OCI-LY1 (cell line): Measurements from ENCODE around the gene UBXN10.

Source experiments
- H2AFZ ChIP-seq: fragments of 200-600 bp; sonication (generic), shearing (Covaris generic); 2 replicates; pipeline ENCODE4 v1.6.0; 2014; ENCODE audit warnings: antibody characterized with exemption, mild to moderate bottlenecking, low read length
- H3F3A ChIP-seq: fragments of 200-600 bp; sonication (generic), shearing (Covaris generic); 2 replicates; pipeline ENCODE4 v1.6.0; 2014; ENCODE audit warnings: mild to moderate bottlenecking, antibody characterized with exemption, low read length, moderate library complexity; ENCODE audit not compliant: insufficient read depth
- H3K27ac ChIP-seq: fragments of 200-600 bp; sonication (generic); 2 replicates; pipeline ENCODE4 v1.5.1; 2014; ENCODE audit warnings: low read length, mixed run types, mild to moderate bottlenecking, low read depth; ENCODE audit not compliant: poor library complexity, severe bottlenecking
- H3K27me3 ChIP-seq: fragments of 200-600 bp; sonication (generic); 2 replicates; pipeline ENCODE4 v1.6.0; 2014; ENCODE audit warnings: antibody characterized with exemption, mild to moderate bottlenecking, low read length, moderate library complexity; ENCODE audit not compliant: insufficient read depth
- H3K36me3 ChIP-seq: fragments of 200-600 bp; sonication (generic); 2 replicates; pipeline ENCODE4 v1.6.1; 2014; ENCODE audit warnings: mild to moderate bottlenecking, antibody characterized with exemption, low read length, moderate library complexity, mixed read lengths; ENCODE audit not compliant: insufficient read depth
- H3K4me1 ChIP-seq: fragments of 200-600 bp; sonication (generic); 2 replicates; pipeline ENCODE4 v1.5.1; 2014; ENCODE audit warnings: mild to moderate bottlenecking, low read length, moderate library complexity; ENCODE audit not compliant: insufficient read depth, severe bottlenecking
- H3K4me2 ChIP-seq: fragments of 200-600 bp; sonication (generic), shearing (Covaris generic); 2 replicates; pipeline ENCODE4 v1.6.1; 2014; ENCODE audit warnings: low read length
- H3K4me3 ChIP-seq: fragments of 200-600 bp; sonication (generic); 2 replicates; pipeline ENCODE4 v1.5.1; 2014; ENCODE audit warnings: low read length, low read depth, mild to moderate bottlenecking, mixed read lengths; ENCODE audit not compliant: poor library complexity, severe bottlenecking
- H3K79me2 ChIP-seq: fragments of 200-600 bp; shearing (Covaris generic); 2 replicates; pipeline ENCODE4 v1.6.1; 2016; ENCODE audit warnings: mixed run types, low read length, mixed read lengths; ENCODE audit not compliant: insufficient read depth
- H3K9ac ChIP-seq: fragments of 200-600 bp; sonication (generic), shearing (Covaris generic); 2 replicates; pipeline ENCODE4 v1.6.1; 2014; ENCODE audit warnings: mild to moderate bottlenecking, low read length, mixed read lengths
- H3K9me2 ChIP-seq: fragments of 200-600 bp; sonication (generic), shearing (Covaris generic); 2 replicates; pipeline ENCODE4 v1.6.1; 2014; ENCODE audit warnings: low read depth, mild to moderate bottlenecking, low read length, mixed read lengths
- H3K9me3 ChIP-seq: fragments of 200-600 bp; shearing (Covaris generic); 2 replicates; pipeline ENCODE4 v1.6.1; 2014; ENCODE audit warnings: low read length, mixed read lengths
- H4K20me1 ChIP-seq: fragments of 200-600 bp; sonication (generic), shearing (Covaris generic); 2 replicates; pipeline ENCODE4 v1.6.0; 2016; ENCODE audit warnings: mild to moderate bottlenecking, low read length; ENCODE audit not compliant: insufficient read depth
- EZH2 ChIP-seq: fragments of 200-600 bp; sonication (generic), shearing (Covaris generic); IDR thresholded peaks from 2 replicates; pipeline ENCODE4 v1.8.0; 2017; ENCODE audit warnings: borderline replicate concordance, mixed run types, mild to moderate bottlenecking, antibody characterized with exemption, low read length, moderate library complexity, mixed read lengths
- TF ChIP-seq, protein P1 (sequence below): fragments of 200-600 bp; sonication (generic), shearing (Covaris generic); IDR thresholded peaks from 2 replicates; pipeline ENCODE4 v1.5.1; 2017; ENCODE audit warnings: mild to moderate bottlenecking, antibody characterized with exemption, low read length, moderate library complexity, mixed read lengths

Gene UBXN10

DNA sequence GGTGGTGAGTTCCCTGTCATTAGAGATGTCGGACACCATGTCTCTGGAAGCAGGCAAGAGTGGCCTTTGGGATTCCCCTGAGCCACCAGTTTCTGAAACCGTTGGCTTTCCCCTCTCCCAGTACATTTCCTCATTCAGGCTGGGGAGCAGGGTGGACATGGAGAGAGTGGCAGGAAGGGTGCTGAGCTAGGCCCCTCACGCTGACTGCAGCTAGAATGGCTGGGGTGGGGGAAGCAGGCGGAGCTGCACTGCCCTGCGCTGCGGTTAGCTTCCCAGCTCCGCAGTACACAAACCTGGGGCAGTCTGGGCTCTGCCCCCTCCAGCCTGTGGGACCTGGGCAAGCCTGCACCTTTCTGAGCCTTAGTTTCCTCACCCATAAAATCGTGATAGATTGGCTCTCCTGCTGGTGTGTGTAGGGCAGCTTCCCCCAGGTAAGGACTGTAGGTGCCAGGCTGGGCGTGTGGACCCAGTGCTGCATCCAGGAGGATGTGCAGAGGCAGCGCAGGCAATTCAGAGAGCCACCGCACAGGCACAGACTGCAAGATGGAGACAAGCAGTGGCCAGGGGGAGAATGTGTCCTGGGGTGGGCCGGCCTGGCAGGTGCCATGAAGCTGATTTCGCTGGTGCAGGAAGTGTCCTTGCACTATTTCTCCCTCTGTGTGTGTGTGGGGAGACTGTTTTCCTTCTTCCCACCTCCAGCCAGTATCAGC lies 43.7 kb upstream of the UBXN10 start:
- Histone ChIP-seq H2AFZ (no peak overlapping the region), H3K4me1 (no peaks in the 10 kb centered on the region), H4K20me1 (no peaks in the 10 kb centered on the region), H3K27ac (no peak overlapping the region), H3K9me3 (no peaks in the 10 kb centered on the region), H3K4me2 (no peak overlapping the region), H3K27me3 (no peaks in the 10 kb centered on the region), H3K9me2 (no peaks in the 10 kb centered on the region), H3F3A (no peaks in the 10 kb centered on the region), H3K36me3 (no peaks in the 10 kb centered on the region), H3K79me2 (no peaks in the 10 kb centered on the region), H3K4me3 (no peak overlapping the region), H3K9ac (no peak overlapping the region)
- TF ChIP-seq EZH2: no peak
- TF ChIP-seq, protein P1, sequence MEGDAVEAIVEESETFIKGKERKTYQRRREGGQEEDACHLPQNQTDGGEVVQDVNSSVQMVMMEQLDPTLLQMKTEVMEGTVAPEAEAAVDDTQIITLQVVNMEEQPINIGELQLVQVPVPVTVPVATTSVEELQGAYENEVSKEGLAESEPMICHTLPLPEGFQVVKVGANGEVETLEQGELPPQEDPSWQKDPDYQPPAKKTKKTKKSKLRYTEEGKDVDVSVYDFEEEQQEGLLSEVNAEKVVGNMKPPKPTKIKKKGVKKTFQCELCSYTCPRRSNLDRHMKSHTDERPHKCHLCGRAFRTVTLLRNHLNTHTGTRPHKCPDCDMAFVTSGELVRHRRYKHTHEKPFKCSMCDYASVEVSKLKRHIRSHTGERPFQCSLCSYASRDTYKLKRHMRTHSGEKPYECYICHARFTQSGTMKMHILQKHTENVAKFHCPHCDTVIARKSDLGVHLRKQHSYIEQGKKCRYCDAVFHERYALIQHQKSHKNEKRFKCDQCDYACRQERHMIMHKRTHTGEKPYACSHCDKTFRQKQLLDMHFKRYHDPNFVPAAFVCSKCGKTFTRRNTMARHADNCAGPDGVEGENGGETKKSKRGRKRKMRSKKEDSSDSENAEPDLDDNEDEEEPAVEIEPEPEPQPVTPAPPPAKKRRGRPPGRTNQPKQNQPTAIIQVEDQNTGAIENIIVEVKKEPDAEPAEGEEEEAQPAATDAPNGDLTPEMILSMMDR: no peak

DNA sequence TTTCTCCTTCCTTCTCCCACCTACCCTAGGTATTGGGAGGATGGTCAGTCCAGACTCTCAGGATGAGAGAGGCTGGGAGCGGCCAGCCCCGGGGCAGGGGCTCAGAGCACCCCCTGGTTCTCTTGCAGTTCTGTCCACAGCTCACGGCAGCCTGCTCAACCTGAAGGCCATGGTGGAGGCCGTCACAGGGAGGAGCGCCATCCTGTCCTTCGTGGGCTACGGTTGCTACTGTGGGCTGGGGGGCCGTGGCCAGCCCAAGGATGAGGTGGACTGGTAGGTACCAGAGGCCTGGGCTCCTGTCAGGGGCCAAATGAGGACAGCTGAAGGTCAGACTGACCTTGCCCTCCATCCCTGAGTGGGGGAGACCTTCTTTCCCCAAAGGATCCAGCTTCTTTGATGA lies 42.6 kb upstream of the UBXN10 start:
- Histone ChIP-seq H3K9ac (no peak overlapping the region), H3K4me2 (no peak overlapping the region), H3K27ac (no peak overlapping the region), H3K4me3 (no peak overlapping the region), H4K20me1 (no peaks in the 10 kb centered on the region), H3K27me3 (no peaks in the 10 kb centered on the region), H3K4me1 (no peaks in the 10 kb centered on the region), H2AFZ (no peak overlapping the region), H3K36me3 (no peaks in the 10 kb centered on the region), H3F3A (no peaks in the 10 kb centered on the region), H3K79me2 (no peaks in the 10 kb centered on the region), H3K9me2 (no peaks in the 10 kb centered on the region), H3K9me3 (no peaks in the 10 kb centered on the region)
- TF ChIP-seq, protein P1: no peak
- TF ChIP-seq EZH2: no peak

DNA sequence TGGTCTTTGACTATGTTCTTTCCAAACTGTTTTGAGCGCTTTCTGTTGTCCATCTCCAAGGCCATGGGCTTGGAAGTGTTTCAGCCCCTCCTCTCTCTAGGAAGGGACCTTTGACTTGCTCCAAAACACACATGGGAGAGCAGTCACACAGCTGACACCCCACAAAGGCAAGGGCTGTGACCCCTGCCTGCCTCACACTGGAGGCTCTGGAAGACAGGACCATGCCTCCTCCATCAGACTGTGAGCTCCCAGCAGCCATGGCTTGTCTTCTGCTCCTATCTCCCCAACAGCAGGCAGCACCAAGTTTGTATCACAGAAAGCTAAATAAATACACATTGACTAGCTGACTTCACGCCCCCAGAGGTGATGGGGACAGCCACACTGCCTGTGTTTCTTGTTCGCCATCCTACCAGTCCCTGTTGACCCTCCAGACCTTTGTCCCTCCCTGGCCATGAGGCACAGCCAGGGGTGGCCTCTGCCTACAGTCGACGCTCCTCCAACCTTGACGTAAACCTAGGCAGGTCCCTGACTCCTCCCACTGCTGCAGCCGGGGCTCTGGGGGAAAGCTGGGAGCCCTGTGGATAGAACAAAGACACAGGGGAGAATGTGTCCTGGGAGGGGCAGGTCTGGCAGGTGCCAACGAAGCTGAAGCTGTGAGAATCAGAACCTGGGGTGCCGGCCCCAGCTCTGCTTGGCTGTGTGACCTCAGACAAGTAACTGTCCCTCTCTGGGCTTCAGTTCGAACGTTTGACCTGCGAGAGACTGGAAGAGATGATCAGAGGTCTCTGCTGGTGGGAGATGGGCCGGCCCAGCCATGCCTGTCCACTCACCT lies 41.9 kb upstream of the UBXN10 start:
- Histone ChIP-seq H2AFZ (no peak overlapping the region), H3K4me3 (no peak overlapping the region), H3F3A (no peaks in the 10 kb centered on the region), H3K4me1 (no peaks in the 10 kb centered on the region), H3K9me3 (no peaks in the 10 kb centered on the region), H3K27ac (no peak overlapping the region), H3K36me3 (no peaks in the 10 kb centered on the region), H4K20me1 (no peaks in the 10 kb centered on the region), H3K4me2 (no peak overlapping the region), H3K9ac (no peak overlapping the region), H3K79me2 (no peaks in the 10 kb centered on the region), H3K27me3 (no peaks in the 10 kb centered on the region), H3K9me2 (no peaks in the 10 kb centered on the region)
- no peak for TF ChIP-seq EZH2
- TF ChIP-seq, protein P1: no peak
